Measurements from ENCODE around the gene TACR2. TPM values are rescaled to one million over a fixed set of nuclear protein-coding genes. Genes with fewer than 3 reads are reported as not detected.

Gene TACR2
- total RNA-seq, 1 donor from 2014 or later = not detected

GRCh38 chr10:69385454-69386350 is 31.0 kb downstream of the TACR2 start:
- intact Hi-C loops (cut with micrococcal nuclease) = no loop called here
- no peak for DNase-seq
- ATAC-seq = no peak

DNA sequence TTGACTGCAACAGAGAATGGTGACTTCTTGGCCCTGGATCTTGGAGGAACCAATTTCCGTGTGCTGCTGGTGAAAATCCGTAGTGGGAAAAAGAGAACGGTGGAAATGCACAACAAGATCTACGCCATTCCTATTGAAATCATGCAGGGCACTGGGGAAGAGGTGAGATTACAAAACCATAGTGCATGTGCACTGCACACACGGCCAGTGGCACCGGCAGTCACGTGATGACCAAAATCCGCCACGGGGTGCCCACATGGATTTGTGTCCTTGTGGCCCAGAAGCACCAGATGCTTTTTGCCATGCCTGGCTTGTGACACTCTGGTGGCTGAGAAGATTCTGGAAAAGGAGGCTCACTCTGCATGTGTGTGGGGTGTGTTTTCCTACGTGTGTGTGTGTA is 32.4 kb downstream of the TACR2 start:
- intact Hi-C loops (cut with micrococcal nuclease) = no loop called here
- DNase-seq = no peak
- ATAC-seq = no peak

DNA sequence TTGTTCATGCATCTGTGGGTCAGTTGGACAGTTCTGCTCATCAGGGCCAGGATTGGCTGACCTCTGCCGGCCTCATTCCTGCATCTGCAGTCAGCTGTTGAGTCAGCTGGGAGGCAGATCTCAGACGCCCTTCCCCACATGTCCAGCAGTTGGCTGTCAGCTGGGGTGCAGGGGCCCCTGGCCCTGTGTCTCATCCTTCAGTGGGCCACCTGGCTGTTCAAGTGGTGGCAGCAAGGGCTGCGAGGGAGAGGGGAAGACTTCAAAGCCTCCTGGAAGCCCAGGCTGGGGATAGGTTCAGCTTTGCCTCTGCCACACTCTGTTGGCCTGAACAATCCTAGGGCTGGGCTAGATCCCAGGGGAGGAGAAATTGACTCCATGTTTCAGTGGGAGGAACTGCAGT is 33.2 kb downstream of the TACR2 start:
- DNase-seq (peak; percentile 62), ATAC-seq (peak; percentile 85)
- intact Hi-C loops (cut with micrococcal nuclease) = no loop called here

- DNase-seq (no peak), ATAC-seq (no peak)
- intact Hi-C loops (cut with micrococcal nuclease) = no loop called here
Measured at GRCh38 chr10:69382382-69383117, 34.2 kb downstream of the TACR2 start.

DNA sequence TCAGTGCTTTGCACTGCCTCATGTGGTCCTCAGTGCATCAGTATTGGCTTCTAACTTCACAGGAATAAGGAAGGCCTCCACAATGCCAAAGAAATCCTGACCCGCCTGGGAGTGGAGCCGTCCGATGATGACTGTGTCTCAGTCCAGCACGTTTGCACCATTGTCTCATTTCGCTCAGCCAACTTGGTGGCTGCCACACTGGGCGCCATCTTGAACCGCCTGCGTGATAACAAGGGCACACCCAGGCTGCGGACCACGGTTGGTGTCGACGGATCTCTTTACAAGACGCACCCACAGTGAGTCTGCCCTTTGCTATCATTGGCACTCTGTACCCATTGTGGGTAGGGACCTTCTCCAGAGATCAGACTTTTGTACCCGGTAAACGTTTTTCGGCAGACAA is 36.9 kb downstream of the TACR2 start:
- ATAC-seq (no peak), DNase-seq (no peak)
- intact Hi-C loops (cut with micrococcal nuclease) = no loop called here

- intact Hi-C loops (cut with micrococcal nuclease) = no loop called here
- DNase-seq (no peak), ATAC-seq (peak; percentile 27)
Measured at GRCh38 chr10:69377933-69378332, 38.8 kb downstream of the TACR2 start.

DNA sequence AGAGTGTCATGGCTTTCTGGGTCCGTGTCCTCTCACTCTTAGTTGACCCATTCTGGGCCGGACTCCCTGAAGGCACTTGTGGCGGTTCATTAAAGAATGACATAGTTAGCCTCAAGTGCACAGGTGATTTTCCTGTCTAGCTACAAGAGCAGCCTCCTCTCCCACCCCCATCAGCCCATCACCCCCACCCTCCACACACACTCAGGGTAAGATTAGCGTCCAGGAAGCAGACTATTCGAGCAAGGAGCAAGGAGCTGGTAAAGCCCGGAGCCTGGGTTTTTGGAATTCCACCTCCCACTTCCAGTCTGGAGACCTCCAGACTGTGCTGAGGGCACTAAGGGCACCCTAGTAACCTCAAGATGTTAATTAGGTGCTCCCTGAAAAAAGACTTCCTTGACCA is 39.5 kb downstream of the TACR2 start:
- DNase-seq (no peak), ATAC-seq (no peak)
- intact Hi-C loops (cut with micrococcal nuclease) = no loop called here

DNA sequence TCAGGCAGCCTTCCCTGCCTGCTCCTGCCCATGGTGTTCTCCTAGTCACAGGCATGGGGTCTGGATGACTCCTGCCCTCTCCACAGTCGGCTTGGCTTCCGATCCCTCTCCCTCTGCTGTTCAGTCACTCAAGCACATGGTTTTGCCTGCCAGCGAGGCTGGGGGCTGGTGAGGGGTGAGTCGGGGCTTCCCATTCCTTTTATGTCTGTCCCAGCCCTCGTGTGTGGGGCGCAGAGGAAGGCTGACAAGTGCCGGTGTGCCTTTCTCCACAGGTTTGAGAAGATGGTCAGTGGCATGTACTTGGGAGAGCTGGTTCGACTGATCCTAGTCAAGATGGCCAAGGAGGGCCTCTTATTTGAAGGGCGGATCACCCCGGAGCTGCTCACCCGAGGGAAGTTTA is 40.1 kb downstream of the TACR2 start:
- DNase-seq = no peak
- intact Hi-C loops (cut with micrococcal nuclease) = no loop called here
- ATAC-seq = no peak

- intact Hi-C loops (cut with micrococcal nuclease) = no loop called here
- ATAC-seq (peak; percentile 88), DNase-seq (peak; percentile 59)
Measured at GRCh38 chr10:69375307-69376151, 41.2 kb downstream of the TACR2 start.

GRCh38 chr10:69374931-69375306 is 41.8 kb downstream of the TACR2 start:
- DNase-seq = no peak
- no peak for ATAC-seq
- intact Hi-C loops (cut with micrococcal nuclease) = no loop called here

GRCh38 chr10:69374242-69374641 is 42.5 kb downstream of the TACR2 start:
- DNase-seq (no peak), ATAC-seq (no peak)
- intact Hi-C loops (cut with micrococcal nuclease) = no loop called here

GRCh38 chr10:69372126-69372980 is 44.4 kb downstream of the TACR2 start:
- intact Hi-C loops (cut with micrococcal nuclease) = no loop called here
- ATAC-seq (no peak), DNase-seq (no peak)

- no peak for ATAC-seq
- intact Hi-C loops (cut with micrococcal nuclease) = no loop called here
- no peak for DNase-seq
Measured at GRCh38 chr10:69367469-69367868, 49.2 kb downstream of the TACR2 start.

GRCh38 chr10:69366738-69367137 is 50.0 kb downstream of the TACR2 start:
- intact Hi-C loops (cut with micrococcal nuclease) = no loop called here
- ATAC-seq = no peak
- DNase-seq = no peak

DNA sequence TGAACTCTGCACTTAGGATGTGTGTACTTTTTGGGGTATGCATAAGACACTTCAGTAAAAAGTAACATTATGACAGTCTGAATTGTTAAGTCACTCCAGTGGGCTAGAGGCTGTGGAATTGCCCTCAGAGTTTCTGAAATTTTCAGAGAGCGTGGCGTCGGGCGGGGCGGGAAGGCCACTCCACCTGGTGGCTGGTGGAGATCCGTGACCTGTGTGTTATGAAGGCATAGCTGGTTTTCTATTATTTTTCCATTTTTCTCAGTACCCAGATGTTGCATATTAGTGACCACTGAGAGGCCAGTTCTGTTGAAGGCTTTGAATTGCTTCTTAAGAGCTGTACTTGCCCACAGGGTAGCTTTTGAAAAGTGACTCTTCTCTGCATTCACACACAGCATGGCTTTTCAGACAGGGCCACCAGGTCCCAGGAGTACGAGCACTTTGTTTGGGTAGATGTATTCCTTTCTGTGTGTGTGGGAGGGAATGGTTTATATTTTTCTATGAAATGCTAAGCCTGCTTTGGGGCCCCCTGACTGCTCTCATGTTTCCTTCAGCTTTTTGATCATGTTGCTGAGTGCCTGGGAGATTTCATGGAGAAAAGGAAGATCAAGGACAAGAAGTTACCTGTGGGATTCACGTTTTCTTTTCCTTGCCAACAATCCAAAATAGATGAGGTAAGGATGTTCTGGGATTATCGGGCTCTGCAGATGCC is 52.3 kb downstream of the TACR2 start:
- DNase-seq = no peak
- intact Hi-C loops (cut with micrococcal nuclease) = no loop called here
- no peak for ATAC-seq

GRCh38 chr10:69363666-69364065 is 53.1 kb downstream of the TACR2 start:
- intact Hi-C loops (cut with micrococcal nuclease) = no loop called here
- DNase-seq (no peak), ATAC-seq (peak; percentile 16)

- ATAC-seq = peak; percentile 71
- intact Hi-C loops (cut with micrococcal nuclease) = no loop called here
- DNase-seq = peak; percentile 77
Measured at GRCh38 chr10:69362471-69362954, 54.2 kb downstream of the TACR2 start.

DNA sequence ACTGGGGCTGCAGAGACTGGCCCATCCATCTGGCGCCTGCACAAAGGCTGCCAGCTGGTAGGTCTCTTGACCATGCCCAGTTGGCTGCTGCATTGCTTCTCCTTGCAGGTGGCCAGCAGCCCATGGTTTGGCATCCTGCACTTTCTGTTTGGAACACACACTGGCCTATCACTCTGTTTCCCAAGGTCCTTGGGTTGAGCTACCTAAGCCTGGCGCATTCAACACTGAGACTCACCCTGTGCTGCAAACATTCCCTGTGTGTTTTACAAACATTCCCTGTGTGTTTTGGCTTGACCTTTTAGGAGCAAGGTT is 55.5 kb downstream of the TACR2 start:
- intact Hi-C loops (cut with micrococcal nuclease) = no loop called here
- ATAC-seq (peak; percentile 38), DNase-seq (peak; percentile 46)

All from left ventricle myocardium superior (tissue), 1 donor.